ENCODE results near the gene CACNA1A.

Gene CACNA1A

DNA sequence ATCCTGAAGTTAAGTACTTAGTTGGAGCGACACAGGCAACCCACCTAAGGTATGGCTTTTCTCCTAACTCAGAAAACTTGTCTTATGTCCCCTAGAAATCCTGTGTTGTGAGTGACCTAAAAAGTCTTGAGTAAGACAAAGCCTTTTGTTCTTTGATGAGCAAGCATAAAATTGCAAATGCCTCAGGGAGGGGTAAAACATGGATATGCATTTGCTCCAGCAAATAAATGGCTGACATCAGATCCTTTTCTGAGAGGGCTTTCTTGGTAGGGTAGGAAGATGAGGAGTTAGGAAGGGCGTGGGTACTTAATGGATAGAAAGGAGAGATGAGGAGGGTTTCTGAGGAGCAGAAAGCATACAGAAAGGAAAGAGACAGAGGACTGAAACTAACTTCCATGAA lies 192.4 kb downstream of the CACNA1A start:
- no peak for DNase-seq (ENCODE audit: low read depth)

GRCh38 chr19:13309864-13310263 lies 196.4 kb downstream of the CACNA1A start:
- DNase-seq (ENCODE audit: low read depth), result no peak

DNA sequence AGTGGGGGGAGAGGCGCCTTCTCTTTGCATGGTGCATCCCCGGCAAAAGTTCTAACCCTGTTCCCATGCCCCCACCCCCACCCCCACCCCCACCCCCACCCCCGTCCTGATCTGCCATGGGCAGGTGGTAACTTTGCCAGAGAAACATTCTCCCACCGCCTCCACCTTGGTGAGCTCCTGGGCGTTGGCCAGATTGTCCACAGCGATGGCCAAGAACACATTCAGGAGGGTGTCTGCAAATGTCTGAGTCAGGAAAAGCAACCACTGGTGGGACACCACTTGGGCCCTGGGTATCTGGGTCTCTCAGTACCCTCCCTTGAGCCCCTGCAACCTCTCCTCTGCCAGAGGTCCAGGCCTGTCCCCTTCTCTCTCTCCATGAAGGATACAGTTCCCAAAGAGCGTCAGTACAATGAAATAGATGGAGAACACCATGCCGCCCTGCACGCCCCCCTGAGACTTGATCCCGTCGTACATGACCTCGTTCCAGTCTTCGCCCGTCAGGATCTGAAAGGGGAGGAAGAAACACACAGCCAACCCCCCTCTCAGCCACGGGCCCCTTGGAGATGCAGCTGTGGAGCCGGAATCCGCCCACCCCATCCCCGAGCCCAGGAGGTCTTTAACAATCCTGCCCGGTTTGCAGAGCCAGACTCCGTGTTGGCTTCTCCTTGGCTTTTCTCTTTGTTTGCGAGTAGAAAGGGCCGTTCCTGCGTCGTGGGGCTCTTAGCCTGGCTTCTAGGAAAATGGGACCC lies 202.7 kb downstream of the CACNA1A start:
- no peak for DNase-seq (ENCODE audit: low read depth)

- no peak for DNase-seq (ENCODE audit: low read depth)
Observed at GRCh38 chr19:13302526-13303270, 203.6 kb downstream of the CACNA1A start.

DNA sequence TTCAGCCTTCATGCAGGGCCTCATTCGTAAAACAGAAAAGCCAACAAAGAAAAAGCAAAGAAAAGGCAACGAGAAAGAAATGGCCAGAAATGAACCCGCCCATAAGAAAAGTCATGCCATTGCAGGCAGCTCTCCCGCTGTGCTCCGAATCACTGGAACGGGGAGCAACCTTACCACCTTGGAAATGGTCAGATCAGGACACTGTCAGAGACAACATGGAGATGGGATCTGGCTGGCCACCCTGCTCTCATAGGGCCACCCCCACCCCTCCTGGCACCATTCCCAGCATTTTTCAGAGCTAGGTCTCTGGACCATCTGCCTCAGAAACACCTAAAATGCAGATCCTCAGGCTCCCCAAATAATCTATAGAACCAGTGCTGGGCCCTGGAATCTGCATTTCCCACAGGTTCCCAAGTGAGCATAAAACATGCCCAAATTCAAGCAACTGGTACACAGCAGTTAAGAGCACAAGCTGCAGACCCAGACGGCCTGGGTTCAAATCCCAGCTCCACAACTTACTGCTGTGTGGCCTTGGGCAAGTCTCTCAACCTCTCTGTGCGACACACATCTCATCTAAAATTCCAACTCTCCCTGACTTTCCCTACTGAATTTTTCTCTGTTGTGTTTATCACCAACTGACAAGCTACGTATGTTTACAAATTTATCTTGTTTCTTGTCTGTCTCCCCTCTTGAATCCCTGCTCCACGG lies 204.5 kb downstream of the CACNA1A start:
- DNase-seq (ENCODE audit: low read depth), result no peak

GRCh38 chr19:13300421-13301030 lies 205.8 kb downstream of the CACNA1A start:
- DNase-seq (ENCODE audit: low read depth), result no peak

- DNase-seq (ENCODE audit: low read depth), result no peak
Observed at GRCh38 chr19:13299838-13300237, 206.4 kb downstream of the CACNA1A start.

- DNase-seq (ENCODE audit: low read depth), result no peak
Observed at GRCh38 chr19:13298565-13299481, 207.5 kb downstream of the CACNA1A start.

DNA sequence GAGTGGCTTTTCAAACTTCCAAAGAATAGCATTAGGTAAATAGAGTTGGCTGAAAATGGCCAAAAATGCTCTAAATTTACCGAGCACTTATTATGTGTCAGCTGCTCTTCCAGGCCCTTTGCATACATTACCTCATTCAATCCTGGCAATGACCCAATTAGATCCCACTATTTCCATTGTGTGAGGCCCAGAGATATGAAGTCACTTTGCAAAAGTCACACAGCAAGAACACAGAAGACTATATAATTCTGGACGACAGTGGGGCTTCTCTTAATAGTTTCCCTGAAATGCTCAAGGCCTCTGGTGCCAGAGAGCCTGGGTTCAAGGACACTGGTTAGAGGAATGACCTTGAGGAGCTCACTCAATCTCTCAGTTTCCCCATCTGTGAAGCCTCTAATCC lies 209.3 kb downstream of the CACNA1A start:
- no peak for DNase-seq (ENCODE audit: low read depth)

DNA sequence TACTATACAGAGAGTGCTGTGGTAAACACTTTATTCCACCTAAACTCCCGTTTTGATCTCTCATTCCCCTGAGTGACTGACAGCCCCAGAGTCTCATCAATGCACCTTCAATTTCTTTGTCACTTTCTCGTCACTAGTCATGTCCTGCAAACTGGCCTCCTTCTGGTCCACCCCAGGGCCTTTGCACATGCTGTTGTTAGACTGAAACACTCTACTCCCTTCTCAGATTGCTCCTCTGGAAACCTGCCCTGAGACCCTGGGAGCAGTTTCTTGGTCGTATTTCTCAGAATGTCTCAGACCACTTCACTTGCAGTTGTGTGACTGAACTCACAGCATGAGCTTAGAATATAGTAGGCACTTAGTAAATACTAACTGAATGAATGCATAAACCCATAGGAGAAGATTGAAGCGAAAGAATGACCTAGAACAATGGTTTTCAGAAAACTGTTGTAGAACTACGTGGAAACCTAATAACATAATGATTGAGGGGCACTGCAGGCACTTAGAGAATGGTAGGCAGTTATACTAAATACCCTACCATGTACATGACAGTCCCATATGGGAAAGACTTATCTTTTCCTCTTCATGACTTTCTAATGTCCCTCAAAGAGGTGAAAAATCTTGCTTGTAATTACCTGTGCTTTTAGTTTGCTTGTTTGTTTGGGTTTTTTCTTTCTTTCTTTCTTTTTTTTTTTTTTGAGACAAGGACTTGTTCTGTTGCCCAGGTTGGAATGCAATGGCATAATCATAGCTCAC lies 211.3 kb downstream of the CACNA1A start:
- DNase-seq (ENCODE audit: low read depth), result no peak

GRCh38 chr19:13291913-13292312 lies 214.4 kb downstream of the CACNA1A start:
- no peak for DNase-seq (ENCODE audit: low read depth)

DNA sequence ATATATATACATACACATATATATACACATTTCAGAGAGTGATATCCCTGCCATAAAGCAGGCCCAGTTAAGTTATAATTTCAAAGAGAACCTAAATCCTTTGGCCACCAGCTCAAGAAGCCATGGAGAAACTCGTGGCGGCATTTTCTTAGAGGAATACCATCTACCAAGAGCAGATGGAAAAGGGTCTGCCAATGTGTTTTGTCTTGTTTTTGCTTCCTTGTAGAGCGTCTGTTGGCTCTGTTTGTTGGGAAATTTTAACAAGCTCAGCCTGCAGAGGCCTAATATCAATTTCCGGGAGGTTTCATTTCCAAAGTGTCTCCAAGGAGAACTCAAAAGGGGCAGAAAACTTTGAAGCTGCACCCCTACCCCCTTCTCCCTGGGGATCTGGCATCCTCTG lies 215.5 kb downstream of the CACNA1A start:
- no peak for DNase-seq (ENCODE audit: low read depth)

GRCh38 chr19:13289295-13289694 lies 217.0 kb downstream of the CACNA1A start:
- no peak for DNase-seq (ENCODE audit: low read depth)

- no peak for DNase-seq (ENCODE audit: low read depth)
Observed at GRCh38 chr19:13286195-13286985, 219.9 kb downstream of the CACNA1A start.

DNA sequence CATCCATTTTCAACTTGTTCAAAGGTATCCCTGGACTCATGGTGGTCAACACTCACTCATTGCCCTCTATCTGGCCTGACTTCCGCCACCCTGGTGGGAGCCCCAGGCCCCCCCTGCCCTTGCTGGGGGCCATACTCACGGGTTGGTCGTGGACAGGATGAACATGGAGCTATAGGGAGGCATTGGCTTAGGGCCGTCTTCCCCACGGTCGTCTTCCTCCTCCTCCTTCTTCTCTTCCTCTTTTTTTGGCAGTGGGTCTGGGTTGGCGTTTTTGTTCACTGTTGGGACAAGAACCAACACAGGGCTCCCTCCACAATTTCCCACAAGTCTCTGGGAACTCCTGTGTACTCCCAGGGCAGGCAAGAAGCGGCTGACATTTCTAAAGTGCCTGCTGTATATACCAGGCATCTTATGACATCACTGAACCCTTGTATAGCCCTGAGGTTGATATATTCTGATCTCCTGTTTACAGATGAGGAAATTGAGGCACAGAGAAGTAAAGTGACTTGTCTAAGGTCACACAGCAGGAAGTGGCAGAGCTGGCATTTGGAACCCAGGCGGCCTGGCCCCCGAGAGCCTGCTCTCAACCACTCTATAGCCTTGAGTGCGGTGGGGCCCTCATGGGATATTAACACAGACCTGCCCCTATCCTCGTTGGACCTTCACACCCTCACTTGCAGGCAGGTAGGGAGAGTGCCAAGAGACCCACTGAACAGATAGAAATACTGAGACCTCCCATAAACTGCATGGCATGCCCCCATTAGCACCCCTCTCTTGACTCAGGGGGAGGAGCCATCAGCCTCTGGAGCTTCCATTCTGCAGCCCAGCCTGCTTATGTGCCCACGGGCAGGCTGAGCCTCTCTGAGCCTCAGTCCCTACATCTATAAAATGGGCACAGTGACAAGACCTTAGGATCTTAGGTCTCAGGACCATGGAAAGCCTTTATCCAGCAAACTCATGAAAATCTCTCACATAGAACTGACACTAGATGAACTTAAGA lies 221.1 kb downstream of the CACNA1A start:
- no peak for DNase-seq (ENCODE audit: low read depth)

DNA sequence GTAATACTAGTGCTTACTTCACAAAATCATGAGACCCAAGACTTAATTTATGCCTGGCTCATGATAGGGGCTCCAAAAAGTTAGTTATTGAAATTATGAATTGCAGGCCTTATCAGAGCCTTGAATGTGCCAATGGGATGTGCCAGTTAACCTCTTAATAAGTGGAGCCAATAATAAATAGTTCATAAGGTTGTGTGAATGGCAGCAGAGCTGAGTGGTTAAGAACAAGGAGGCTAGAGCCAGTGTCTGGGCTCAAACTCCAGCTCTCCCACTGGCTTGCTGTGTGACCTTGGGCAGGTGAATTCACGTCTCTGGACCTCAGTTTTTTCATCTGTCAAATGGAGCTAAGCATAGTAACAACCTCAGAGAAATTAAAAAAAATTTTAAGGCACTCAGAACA lies 222.4 kb downstream of the CACNA1A start:
- DNase-seq (ENCODE audit: low read depth), result no peak

- DNase-seq (ENCODE audit: low read depth), result no peak
Observed at GRCh38 chr19:13282486-13283065, 223.7 kb downstream of the CACNA1A start.

Measured in GM04504 (cell line).